HepG2 (cell line): Measurements from ENCODE around the gene FANCG. TPM values are rescaled to one million over a fixed set of nuclear protein-coding genes. Genes with fewer than 3 reads are reported as not detected.
A peak's percentile ranks its signal among the peaks of the same experiment; 100 is the strongest.

Experiments used
- BRCA1 ChIP-seq: sonication (generic); formaldehyde crosslinking; IDR thresholded peaks from 2 replicates; pipeline ENCODE4 v1.4.0; 2020; ENCODE audit warnings: missing genetic modification reagents
- DNMT1 ChIP-seq: sonication (generic); formaldehyde crosslinking; IDR thresholded peaks from 2 replicates; pipeline ENCODE4 v1.5.1; 2020; ENCODE audit warnings: mild to moderate bottlenecking, missing genetic modification reagents
- HDAC6 ChIP-seq: fragments of 200-600 bp; sonication (generic); IDR thresholded peaks from 2 replicates; pipeline ENCODE4 v1.7.0; 2017; ENCODE audit warnings: mild to moderate bottlenecking, antibody characterized with exemption, low read length, low read depth
- SRSF4 ChIP-seq: fragments of 200-400 bp; formaldehyde crosslinking; IDR thresholded peaks from one replicate; pipeline ENCODE4 v1.6.1; 2018; ENCODE audit warnings: mild to moderate bottlenecking, low read depth, low read length, moderate library complexity; ENCODE audit not compliant: poor library complexity, severe bottlenecking
- ZFAT ChIP-seq: sonication (generic); formaldehyde crosslinking; conservative IDR thresholded peaks from 2 replicates; pipeline ENCODE4 v1.8.1; 2023; ENCODE audit warnings: missing genetic modification reagents, inconsistent platforms
- ZFP36 ChIP-seq: fragments of 150-350 bp; IDR thresholded peaks from 2 replicates; pipeline ENCODE4 v1.6.1; 2018; ENCODE audit warnings: borderline replicate concordance, low read length, low read depth; ENCODE audit not compliant: partially characterized antibody
- ZNF136 ChIP-seq: sonication (generic); formaldehyde crosslinking; IDR thresholded peaks from 2 replicates; pipeline ENCODE4 v1.8.1; 2022; ENCODE audit warnings: low read depth, mild to moderate bottlenecking, moderate library complexity, missing genetic modification reagents
- ZNF253 ChIP-seq: sonication (generic); formaldehyde crosslinking; IDR thresholded peaks from 2 replicates; pipeline ENCODE4 v1.8.0; 2022; ENCODE audit warnings: mild to moderate bottlenecking, missing genetic modification reagents, borderline replicate concordance
- polyA plus RNA-seq, 8 experiments: library from polyadenylated mRNA; depleted of rRNA in 3 of 8; stranded (reverse) in 7 of 8; unstranded in 1 of 8; fragments of >200 nt; fragmentation: Illumina TruSeq in 4 of 8; extraction: Trizol in 4 of 8; gene quantifications; 2 replicates each; pipeline versions ENCODE4 v1.2.1 to v1.2.3, GENCODE V29; 2011 to 2016; ENCODE audit warnings: low read depth in 4 of 8, missing spikeins in 1 of 8, mixed read lengths in 1 of 8; ENCODE audit not compliant: insufficient read depth in 1 of 8
- total RNA-seq, 5 experiments: library from RNA; depleted of rRNA; stranded (reverse); fragments of >200 nt; fragmentation: Illumina TruSeq; extraction: Trizol; gene quantifications; 2 replicates each; pipeline ENCODE4 v1.2.3, GENCODE V29; 2016; ENCODE audit warnings: low read depth in 1 of 5
- TF ChIP-seq, protein P1 (sequence below): sonication (generic); formaldehyde crosslinking; IDR thresholded peaks from 2 replicates; pipeline ENCODE4 v1.4.0; 2020; ENCODE audit warnings: mild to moderate bottlenecking, missing genetic modification reagents, borderline replicate concordance
- TF ChIP-seq, protein P2 (sequence below): sonication (generic); formaldehyde crosslinking; IDR thresholded peaks from 2 replicates; pipeline ENCODE4 v1.9.0; 2021; ENCODE audit warnings: missing genetic modification reagents, borderline replicate concordance
- TF ChIP-seq, protein P3 (sequence below): sonication (generic); formaldehyde crosslinking; IDR thresholded peaks from 2 replicates; pipeline ENCODE4 v1.5.0; 2020; ENCODE audit warnings: mild to moderate bottlenecking, missing genetic modification reagents, borderline replicate concordance
- TF ChIP-seq, protein P4 (sequence below), 2 experiments: sonication (generic) in 1 of 2; formaldehyde crosslinking in 1 of 2; IDR thresholded peaks; 2 replicates each; pipeline versions ENCODE4 v1.4.0 to v1.6.1; 2016 to 2020; ENCODE audit warnings: borderline replicate concordance in 1 of 2, low read depth in 1 of 2, mild to moderate bottlenecking in 1 of 2, missing genetic modification reagents in 1 of 2

Gene FANCG
- total and polyA plus RNA-seq, 2 of the 13 experiments (the other 11 are each of a cell fraction or from before 2014, with no cell fraction given): 14.4 to 45.1 TPM

DNA sequence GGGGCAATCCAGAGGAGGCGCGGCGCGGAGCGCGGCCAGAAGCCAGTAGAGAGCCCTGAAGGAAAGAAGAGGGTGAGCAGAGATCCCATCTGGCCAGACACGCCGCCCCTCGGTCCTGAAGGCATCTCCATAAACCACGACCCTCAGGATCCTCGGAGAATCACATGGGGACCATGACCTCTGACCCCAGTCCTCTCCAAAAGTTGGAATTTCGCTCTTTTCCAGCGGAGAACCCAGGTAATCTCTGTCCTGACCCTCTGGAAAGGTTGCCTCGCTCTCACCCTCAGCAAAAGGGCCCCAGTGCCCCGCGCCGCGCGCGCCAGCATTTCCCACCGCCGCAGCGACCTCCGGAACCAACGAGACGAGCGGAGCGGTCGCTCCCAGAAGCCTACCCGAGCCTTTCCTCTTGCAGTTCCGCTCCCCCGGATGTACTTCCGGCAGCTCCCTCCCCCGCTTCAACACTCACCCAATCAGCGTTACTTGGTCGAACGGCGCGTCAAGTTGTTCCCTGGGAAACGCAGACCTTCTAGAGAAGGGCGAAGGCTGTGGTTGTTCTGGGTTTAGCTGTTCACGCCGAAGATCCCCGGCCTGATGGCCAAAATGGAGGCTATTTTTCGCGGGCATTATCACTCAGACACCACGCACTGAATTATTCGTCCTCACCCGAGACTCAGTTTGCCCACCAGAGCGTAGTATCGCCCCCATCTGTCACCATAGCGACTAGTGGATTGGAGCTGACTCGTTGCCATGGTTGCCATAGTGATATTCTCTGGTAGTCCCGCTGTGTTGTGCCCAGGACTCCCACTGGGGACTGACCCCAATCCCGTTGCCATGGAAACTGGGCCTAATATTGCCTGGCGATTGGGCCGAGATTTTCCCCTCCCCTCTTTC, 23.3 kb upstream of the FANCG start, which contains the start of gene STOML2 (continued):
- TF ChIP-seq ZFAT (CRISPR knock-in tag) (no peak), BRCA1 (CRISPR knock-in tag) (no peak), SRSF4 (no peak), DNMT1 (CRISPR knock-in tag) (no peak), ZNF253 (no peak), ZFP36 (no peak), ZNF136 (0 out of 2 replicates have a peak, but pooled peaks have one; percentile 81), HDAC6 (no peak)
- TF ChIP-seq, protein P1, sequence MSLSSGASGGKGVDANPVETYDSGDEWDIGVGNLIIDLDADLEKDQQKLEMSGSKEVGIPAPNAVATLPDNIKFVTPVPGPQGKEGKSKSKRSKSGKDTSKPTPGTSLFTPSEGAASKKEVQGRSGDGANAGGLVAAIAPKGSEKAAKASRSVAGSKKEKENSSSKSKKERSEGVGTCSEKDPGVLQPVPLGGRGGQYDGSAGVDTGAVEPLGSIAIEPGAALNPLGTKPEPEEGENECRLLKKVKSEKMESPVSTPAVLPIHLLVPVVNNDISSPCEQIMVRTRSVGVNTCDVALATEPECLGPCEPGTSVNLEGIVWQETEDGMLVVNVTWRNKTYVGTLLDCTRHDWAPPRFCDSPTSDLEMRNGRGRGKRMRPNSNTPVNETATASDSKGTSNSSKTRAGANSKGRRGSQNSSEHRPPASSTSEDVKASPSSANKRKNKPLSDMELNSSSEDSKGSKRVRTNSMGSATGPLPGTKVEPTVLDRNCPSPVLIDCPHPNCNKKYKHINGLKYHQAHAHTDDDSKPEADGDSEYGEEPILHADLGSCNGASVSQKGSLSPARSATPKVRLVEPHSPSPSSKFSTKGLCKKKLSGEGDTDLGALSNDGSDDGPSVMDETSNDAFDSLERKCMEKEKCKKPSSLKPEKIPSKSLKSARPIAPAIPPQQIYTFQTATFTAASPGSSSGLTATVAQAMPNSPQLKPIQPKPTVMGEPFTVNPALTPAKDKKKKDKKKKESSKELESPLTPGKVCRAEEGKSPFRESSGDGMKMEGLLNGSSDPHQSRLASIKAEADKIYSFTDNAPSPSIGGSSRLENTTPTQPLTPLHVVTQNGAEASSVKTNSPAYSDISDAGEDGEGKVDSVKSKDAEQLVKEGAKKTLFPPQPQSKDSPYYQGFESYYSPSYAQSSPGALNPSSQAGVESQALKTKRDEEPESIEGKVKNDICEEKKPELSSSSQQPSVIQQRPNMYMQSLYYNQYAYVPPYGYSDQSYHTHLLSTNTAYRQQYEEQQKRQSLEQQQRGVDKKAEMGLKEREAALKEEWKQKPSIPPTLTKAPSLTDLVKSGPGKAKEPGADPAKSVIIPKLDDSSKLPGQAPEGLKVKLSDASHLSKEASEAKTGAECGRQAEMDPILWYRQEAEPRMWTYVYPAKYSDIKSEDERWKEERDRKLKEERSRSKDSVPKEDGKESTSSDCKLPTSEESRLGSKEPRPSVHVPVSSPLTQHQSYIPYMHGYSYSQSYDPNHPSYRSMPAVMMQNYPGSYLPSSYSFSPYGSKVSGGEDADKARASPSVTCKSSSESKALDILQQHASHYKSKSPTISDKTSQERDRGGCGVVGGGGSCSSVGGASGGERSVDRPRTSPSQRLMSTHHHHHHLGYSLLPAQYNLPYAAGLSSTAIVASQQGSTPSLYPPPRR (CRISPR knock-in tag): no peak
- TF ChIP-seq, protein P2, sequence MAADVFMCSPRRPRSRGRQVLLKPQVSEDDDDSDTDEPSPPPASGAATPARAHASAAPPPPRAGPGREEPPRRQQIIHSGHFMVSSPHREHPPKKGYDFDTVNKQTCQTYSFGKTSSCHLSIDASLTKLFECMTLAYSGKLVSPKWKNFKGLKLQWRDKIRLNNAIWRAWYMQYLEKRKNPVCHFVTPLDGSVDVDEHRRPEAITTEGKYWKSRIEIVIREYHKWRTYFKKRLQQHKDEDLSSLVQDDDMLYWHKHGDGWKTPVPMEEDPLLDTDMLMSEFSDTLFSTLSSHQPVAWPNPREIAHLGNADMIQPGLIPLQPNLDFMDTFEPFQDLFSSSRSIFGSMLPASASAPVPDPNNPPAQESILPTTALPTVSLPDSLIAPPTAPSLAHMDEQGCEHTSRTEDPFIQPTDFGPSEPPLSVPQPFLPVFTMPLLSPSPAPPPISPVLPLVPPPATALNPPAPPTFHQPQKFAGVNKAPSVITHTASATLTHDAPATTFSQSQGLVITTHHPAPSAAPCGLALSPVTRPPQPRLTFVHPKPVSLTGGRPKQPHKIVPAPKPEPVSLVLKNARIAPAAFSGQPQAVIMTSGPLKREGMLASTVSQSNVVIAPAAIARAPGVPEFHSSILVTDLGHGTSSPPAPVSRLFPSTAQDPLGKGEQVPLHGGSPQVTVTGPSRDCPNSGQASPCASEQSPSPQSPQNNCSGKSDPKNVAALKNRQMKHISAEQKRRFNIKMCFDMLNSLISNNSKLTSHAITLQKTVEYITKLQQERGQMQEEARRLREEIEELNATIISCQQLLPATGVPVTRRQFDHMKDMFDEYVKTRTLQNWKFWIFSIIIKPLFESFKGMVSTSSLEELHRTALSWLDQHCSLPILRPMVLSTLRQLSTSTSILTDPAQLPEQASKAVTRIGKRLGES (CRISPR knock-in tag): no peak
- TF ChIP-seq, protein P3, sequence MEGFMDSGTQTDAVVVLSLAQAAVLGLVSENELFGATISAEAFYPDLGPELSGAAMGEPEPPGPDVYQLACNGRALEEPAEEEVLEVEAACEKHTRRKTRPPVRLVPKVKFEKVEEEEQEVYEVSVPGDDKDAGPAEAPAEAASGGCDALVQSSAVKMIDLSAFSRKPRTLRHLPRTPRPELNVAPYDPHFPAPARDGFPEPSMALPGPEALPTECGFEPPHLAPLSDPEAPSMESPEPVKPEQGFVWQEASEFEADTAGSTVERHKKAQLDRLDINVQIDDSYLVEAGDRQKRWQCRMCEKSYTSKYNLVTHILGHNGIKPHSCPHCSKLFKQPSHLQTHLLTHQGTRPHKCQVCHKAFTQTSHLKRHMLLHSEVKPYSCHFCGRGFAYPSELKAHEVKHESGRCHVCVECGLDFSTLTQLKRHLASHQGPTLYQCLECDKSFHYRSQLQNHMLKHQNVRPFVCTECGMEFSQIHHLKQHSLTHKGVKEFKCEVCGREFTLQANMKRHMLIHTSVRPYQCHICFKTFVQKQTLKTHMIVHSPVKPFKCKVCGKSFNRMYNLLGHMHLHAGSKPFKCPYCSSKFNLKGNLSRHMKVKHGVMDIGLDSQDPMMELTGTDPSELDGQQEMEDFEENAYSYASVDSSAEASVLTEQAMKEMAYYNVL (CRISPR knock-in tag): no peak
- TF ChIP-seq, protein P4, sequence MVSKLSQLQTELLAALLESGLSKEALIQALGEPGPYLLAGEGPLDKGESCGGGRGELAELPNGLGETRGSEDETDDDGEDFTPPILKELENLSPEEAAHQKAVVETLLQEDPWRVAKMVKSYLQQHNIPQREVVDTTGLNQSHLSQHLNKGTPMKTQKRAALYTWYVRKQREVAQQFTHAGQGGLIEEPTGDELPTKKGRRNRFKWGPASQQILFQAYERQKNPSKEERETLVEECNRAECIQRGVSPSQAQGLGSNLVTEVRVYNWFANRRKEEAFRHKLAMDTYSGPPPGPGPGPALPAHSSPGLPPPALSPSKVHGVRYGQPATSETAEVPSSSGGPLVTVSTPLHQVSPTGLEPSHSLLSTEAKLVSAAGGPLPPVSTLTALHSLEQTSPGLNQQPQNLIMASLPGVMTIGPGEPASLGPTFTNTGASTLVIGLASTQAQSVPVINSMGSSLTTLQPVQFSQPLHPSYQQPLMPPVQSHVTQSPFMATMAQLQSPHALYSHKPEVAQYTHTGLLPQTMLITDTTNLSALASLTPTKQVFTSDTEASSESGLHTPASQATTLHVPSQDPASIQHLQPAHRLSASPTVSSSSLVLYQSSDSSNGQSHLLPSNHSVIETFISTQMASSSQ (IDR thresholded peaks at IDR 0.05; ENCODE audit: low read depth): no peak
- TF ChIP-seq, protein P4 (CRISPR knock-in tag; IDR thresholded peaks at IDR 0.05; ENCODE audit: borderline replicate concordance): peak; percentile 53; the same call in 1 of the 2 replicates
